AG09319 (cell line): Measurements from ENCODE around the gene KRT12.
"Not testable (repeated sequence)": the region's sequence is repeated elsewhere in the genome, so short reads cannot be mapped to it uniquely, and the experiment has no call there.

Experiments used
- DNase-seq: peaks from one replicate; pipeline ENCODE4 v3.0.0-alpha.2; 2010; ENCODE audit warnings: low read depth; ENCODE audit errors: extremely low read depth
- TF ChIP-seq, protein P1 (sequence below): IDR thresholded peaks from 2 replicates; pipeline ENCODE4 v1.5.1; 2011; ENCODE audit warnings: low read depth, mild to moderate bottlenecking, inconsistent platforms, low read length, moderate library complexity

KRT12 gene

DNA sequence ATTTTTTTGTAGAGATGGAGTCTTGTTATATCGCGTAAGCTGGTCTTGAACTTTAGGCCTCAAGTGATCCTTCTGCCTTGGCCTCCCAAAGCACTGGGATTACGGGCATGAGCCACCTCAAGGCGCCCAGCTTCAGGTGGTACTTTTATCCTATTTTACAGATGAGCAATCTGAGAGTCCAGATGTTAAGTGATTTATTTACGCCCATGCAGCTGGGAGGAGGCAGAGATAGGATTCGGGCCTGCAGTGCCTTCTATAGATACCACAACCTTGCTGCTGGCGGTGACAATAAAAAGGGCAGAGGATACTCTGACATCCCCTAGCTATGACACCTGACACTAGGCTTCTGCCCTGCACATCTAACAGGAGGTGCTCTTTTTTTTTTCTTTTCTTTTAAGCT, 4.3 kb upstream of the KRT12 start:
- TF ChIP-seq, protein P1, sequence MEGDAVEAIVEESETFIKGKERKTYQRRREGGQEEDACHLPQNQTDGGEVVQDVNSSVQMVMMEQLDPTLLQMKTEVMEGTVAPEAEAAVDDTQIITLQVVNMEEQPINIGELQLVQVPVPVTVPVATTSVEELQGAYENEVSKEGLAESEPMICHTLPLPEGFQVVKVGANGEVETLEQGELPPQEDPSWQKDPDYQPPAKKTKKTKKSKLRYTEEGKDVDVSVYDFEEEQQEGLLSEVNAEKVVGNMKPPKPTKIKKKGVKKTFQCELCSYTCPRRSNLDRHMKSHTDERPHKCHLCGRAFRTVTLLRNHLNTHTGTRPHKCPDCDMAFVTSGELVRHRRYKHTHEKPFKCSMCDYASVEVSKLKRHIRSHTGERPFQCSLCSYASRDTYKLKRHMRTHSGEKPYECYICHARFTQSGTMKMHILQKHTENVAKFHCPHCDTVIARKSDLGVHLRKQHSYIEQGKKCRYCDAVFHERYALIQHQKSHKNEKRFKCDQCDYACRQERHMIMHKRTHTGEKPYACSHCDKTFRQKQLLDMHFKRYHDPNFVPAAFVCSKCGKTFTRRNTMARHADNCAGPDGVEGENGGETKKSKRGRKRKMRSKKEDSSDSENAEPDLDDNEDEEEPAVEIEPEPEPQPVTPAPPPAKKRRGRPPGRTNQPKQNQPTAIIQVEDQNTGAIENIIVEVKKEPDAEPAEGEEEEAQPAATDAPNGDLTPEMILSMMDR = no peak
- no peak for DNase-seq

DNA sequence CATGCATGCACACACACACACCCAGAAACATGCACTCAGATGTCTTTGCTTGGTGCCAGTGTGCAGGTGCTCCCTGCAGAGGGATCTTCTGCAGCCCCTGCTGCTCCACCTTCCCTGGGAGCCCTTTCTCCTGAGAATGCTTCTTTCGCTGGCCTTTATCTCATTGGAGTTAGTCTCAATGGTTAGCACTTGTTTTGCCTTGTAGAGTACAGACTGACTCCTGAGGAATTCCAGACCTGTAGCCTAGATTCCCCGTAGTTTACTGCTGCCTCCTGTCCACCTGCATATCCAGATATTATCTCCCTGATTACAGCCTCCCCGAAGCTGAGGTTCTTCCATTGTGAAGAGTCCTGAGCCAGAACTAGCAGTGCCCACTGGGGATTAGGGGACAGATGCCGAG, 3.1 kb upstream of the KRT12 start:
- TF ChIP-seq, protein P1 = no peak
- no peak for DNase-seq

DNA sequence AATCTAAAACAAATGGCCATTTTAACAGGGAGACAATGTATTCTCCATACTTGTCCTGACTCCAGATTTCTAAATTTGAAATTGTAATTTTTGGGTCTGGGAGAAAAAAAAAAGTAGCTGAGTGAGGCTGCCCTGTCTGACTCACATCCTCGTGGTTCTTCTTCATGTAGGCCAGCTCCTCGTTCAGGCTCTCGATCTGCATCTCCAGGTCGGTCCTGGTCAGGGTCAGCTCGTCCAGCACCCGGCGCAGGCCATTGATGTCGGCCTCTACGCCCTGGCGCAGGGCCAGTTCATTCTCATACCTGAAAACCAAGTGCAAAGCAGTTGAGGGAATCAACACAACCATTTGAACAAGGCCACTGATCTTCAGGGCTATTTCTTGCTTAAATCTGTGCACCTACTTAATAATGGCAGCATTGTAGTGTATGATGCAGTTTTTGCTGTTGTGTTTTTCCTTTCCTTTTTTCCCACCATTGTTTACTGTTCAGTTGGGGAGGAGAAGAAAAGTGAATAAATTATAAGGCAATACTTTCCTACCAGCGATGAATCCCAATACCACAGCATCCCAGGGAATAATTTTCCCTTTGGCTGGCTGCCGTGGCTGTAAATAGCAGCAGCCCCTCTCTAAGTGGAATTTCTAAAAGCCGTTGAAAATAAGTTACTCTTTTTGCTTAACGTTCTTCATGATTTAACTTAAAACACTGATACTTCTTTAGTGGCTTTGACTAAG, 2.2 kb downstream of the KRT12 start:
- TF ChIP-seq, protein P1 = no peak
- no peak for DNase-seq

DNA sequence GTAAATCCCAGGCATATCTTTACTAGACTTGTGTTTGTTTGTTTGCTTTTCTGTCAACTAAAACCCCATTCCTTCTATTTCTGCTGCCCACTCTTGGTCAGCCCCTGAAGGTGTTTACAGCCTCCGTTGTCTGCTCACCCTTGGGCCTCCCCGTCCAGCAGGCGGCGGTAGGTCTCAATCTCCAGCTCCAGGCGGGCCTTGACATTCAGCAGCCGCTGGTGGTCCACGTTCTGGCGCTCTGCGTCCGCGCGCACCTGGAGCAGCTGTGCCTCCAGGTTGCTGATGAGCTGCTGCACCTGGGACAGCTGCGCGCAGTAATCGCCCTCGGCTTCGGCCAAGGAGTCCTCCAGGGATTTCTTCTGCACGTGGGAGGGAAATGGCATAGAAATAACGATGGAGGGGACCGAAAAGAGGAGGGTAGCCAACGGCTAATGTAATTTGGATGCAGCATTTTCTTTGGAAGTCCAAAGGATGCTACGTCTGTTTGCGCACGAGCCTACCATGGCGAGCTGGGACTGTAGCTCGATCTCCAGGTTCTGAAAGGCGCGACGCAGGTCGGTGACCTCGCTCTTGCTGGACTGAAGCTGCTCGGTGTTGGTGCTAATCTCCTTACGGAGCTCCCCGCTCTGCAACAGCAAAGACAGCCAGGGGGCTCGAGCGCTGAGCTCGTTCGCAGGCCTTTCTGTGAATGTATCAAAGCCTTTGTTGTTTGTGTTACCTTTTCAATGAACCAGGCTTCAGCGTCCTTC, 3.9 kb downstream of the KRT12 start:
- TF ChIP-seq, protein P1 = peak; percentile 4; the same call in 1 of the 2 replicates
- DNase-seq = no peak

DNA sequence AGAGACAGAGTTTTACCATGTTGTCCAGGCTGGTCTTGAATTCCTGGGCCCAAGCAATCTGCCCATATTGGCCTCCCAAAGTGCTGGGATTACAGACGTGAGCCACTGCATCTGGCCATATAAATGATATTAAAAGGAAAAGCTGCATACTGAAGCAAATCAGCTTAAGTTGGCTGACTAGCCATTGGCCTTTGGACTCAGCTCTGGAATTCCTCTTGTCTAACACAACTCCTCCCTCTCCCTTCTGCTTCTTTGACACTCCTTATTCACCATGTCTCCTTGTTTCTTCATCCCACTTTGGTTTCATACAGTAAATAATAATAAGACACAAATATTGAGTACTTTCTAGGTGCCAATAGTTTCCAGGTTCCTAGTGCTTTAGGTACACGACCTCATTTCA, 7.5 kb downstream of the KRT12 start:
- TF ChIP-seq, protein P1 = no peak
- no peak for DNase-seq

DNA sequence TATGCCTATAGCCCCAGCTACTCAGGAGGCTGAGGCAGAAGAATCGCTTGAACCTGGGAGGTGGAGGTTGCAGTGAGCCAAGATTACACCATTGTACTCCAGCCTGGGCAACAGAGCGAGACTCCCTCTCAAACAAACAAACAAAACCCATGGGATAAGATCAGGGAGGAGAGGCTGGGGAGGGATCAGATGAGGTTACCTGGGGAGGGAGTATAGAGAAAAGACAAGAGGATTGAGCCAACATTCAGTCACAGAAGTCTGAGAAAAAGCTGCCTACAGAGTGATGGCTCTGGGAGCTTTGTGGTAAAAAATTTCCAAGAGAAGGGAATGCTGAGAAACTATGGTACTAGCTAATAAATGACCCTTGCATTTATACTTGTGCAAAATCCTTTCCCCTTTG, 8.4 kb downstream of the KRT12 start:
- not testable (repeated sequence) for DNase-seq

DNA sequence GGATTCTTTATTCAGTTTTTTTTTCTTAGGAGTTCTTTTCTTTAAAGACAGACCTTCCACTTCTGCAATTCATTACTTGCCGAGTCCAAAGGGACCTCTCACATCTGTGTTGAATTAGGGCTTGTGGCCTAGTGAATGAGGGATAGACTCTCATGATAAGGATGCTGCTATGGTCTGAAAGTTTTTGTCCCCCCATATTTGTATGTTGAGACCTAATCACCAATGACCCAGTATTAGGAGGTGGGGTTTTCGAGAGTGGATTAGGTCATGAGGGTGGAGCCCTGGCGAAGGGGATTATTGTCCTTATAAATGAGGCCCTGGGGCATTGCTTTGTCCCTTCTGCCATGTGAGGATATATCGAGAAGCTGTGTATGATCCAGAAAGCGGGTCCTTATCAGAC, 9.5 kb downstream of the KRT12 start:
- TF ChIP-seq, protein P1 = no peak
- peak; percentile 54 for DNase-seq
